Measurements from ENCODE around the gene ZNF205. TPM values are rescaled to one million over a fixed set of nuclear protein-coding genes. Genes with fewer than 3 reads are reported as not detected.

ZNF205 gene
- total RNA-seq = 10 to 100 TPM in 3 of 4 donors, 1 to 10 TPM in 1; 9.7 to 13.9 (median 11.9) TPM

DNA sequence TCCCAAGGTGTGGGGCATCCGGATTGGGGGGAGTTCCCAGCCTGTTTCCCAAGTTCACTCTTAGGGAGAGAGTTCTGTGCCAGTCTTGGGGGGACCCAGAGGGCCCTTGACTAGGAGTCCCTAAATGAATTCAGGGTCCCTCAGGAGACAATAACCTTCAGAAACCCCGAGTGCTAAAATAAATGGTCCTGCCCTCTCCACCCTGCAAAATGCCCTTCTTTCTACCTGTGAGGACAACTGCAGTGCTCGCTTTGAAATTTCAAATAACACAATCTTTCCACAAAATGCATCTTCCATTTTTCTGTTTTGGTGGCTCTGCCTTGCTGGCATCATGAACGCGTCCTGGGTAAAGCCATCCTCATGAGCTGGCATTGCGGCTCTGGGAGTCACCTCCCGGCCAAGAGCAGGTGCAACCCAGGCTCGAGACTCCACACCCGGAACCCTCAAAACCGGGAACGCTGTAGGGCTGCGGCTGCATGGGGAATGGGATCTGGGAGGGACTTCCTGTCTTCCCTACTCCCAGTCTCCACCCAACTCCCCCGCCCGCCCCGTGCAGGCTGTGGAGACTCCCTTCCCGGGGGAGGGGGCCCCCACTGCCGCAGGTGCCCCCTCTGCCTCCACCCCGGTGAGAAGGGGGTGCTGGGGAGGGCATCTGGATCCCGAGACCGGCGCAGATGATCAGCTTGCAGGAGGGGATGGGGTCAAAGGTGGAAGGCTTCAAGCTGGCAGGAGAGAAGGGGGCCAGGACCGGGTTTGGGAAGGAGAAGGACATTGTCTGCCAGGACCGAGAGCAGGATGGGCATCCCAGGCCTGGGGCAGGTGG, at the start of gene ZNF205:
Gene ZNF205 (plus strand): TSS at position 529 of the 823 bp plus-strand sequence. CDS start 845 bp downstream, outside the sequence.
- Histone ChIP-seq H3K36me3 (peaks cover 6 to 33% (median 15%) of the 10 kb centered on the region in 3 donors), H3K27ac (peak within 1 kb of the TSS; percentile 55 to 86 (median 71)), H3K27me3 (no peaks in the 10 kb centered on the region), H3K4me3 (peak within 1 kb of the TSS; percentile 45 to 78 (median 76)), H3K4me1 (peaks cover 13 to 43% (median 21%) of the 10 kb centered on the region in 3 donors), H3K9me3 (no peaks in the 10 kb centered on the region)
- 12 to 23% methylated on average over 6 to 13 of the region's 23 CpGs for WGBS, 2 donors
- no peak for DNase-seq
- intact Hi-C loops (cut with DNase I) = no loop called here
- TF ChIP-seq, protein P1, sequence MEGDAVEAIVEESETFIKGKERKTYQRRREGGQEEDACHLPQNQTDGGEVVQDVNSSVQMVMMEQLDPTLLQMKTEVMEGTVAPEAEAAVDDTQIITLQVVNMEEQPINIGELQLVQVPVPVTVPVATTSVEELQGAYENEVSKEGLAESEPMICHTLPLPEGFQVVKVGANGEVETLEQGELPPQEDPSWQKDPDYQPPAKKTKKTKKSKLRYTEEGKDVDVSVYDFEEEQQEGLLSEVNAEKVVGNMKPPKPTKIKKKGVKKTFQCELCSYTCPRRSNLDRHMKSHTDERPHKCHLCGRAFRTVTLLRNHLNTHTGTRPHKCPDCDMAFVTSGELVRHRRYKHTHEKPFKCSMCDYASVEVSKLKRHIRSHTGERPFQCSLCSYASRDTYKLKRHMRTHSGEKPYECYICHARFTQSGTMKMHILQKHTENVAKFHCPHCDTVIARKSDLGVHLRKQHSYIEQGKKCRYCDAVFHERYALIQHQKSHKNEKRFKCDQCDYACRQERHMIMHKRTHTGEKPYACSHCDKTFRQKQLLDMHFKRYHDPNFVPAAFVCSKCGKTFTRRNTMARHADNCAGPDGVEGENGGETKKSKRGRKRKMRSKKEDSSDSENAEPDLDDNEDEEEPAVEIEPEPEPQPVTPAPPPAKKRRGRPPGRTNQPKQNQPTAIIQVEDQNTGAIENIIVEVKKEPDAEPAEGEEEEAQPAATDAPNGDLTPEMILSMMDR (IDR thresholded peaks at IDR 0.05) = no peak
- no peak for TF ChIP-seq POLR2A (IDR thresholded peaks at IDR 0.05)

DNA sequence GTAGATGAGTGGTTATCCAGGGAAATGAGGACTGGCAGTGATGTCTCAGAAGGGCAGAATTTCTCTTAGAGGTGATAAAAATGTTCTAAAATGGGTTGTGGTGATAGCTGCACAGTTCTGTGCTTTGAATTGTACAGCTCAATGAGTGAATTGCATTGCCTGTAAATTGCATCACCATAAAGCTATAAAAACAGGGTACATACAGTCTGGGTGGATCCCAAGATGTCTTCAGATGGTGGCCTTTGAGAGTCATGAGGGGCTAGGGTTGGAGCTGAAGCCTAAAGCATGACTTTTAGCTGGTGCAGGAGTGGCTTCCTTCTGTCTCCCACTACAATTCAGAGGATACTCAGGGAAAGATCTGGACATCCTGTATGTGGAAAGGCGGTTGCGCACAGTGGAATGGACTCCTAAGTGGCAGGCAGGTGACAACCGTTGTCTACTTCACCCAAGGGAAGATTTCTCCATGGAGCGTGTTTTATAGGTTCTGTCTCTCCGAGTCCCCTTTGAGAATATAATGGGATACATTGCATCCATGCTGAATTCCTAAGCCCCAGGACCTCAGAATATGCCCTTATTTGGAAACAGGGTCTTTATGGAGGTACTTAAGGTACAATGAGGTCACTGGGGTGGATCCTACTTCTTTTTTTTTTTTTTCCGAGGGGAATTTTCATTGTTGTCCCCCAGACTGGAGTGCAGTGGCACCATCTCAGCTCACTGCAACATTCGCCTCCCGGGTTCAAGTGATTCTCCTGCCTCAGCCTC, 48.6 kb upstream of the ZNF205 start:
- H3K27ac ChIP-seq = no peak overlapping the region
- no peaks in the 10 kb centered on the region for H3K36me3 ChIP-seq
- H3K9me3 ChIP-seq = no peaks in the 10 kb centered on the region
- no peak overlapping the region for H3K4me3 ChIP-seq
- H3K27me3 ChIP-seq = no peaks in the 10 kb centered on the region
- 80 to 89% methylated on average over 7 to 8 of the region's 8 CpGs for WGBS, 2 donors
- intact Hi-C loops (cut with DNase I) = no loop called here
- DNase-seq = no peak
- TF ChIP-seq, protein P1 (IDR thresholded peaks at IDR 0.05) = no peak
- no peak for TF ChIP-seq POLR2A (IDR thresholded peaks at IDR 0.05)
- H3K4me1 ChIP-seq = peaks cover 16 to 43% (median 31%) of the 10 kb centered on the region in 3 donors

DNA sequence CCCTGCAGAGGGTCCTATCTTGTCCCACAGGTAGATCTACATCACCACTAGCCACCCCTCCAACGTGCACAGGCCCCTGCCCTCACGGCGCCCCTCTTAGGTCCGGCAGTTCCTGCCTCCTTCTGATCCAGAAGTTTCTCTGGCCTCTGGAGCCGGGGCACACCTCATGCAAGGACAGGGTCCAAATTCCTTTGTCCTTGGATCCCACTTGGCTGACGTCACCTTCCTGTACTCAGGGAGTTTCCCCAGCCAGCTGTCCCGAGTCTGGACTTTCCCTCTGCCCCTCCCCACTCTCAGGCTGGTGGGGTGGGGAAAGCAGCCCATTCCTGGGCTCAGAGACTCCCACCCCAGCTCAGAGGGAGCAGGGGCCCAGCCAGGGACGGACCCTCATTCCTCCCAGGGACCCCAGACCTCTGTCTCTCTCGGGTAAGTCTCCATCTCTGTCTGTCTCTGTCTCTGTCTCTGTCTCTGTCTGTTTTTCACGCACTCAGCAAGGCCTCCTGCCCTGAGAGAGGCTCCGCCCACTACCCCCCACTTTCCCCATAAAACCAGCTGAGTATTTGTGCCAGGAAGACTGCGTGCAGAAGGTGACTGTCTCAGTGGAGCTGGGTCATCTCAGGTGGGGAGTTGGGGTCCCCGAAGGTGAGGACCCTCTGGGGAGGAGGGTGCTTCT, 47.2 kb upstream of the ZNF205 start, which contains the start of gene IL32:
Gene IL32 (plus strand): TSS at position 572 of the 673 bp plus-strand sequence. CDS start 172 bp downstream, outside the sequence.
- Histone ChIP-seq H3K9me3 (no peaks in the 10 kb centered on the region), H3K4me3 (peak within 1 kb of the TSS; percentile 7 to 58 (median 36)), H3K27me3 (no peaks in the 10 kb centered on the region), H3K36me3 (no peaks in the 10 kb centered on the region), H3K27ac (peak within 1 kb of the TSS; percentile 43 to 75 (median 49)), H3K4me1 (peaks cover 10 to 30% (median 24%) of the 10 kb centered on the region in 3 donors)
- intact Hi-C loops (cut with DNase I) = no loop called here
- 41 to 44% methylated on average over 6 to 11 of the region's 13 CpGs for WGBS, 2 donors
- no peak for DNase-seq
- TF ChIP-seq, protein P1 (IDR thresholded peaks at IDR 0.05) = no peak
- peak in 1 of 4 donors; percentile 31 for TF ChIP-seq POLR2A (IDR thresholded peaks at IDR 0.05)

DNA sequence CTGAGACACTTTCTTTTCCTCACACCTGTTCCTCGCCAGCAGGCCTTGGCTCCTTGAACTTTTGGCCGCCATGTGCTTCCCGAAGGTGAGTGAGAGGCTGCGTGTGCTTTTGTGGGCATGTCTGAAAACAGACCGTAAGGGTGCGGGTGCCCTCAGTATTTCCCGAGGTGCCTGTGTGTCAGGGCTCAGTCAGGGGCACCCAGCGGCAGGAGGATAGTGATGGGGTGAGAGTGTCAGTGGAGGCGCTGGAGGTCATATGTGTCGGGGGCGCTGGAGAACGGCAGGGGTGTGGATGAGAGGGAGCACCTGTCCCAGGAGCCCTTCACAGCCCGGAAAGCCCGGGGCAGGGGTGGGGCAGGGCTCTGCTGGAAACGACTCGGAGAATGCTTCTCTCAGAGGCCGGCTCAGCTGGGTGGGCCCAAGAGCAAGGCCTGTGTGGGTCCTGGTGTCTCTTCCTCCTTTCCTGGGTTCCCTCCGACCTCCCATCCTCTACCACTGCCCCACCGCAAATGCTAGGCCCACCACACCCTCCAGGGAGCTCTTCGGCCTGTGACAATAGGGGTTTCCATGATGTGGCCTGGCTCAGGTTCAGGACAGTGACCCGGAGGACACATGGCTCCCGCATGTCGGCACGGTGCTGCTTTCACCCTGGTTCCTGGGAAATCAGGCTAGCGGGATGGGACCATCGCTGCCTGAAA, 46.5 kb upstream of the ZNF205 start:
- H3K27ac ChIP-seq = peak overlapping the region; percentile 43 to 75 (median 49)
- H3K36me3 ChIP-seq = no peaks in the 10 kb centered on the region
- peaks cover 10 to 30% (median 24%) of the 10 kb centered on the region in 3 donors for H3K4me1 ChIP-seq
- DNase-seq = no peak
- no peaks in the 10 kb centered on the region for H3K27me3 ChIP-seq
- TF ChIP-seq POLR2A (IDR thresholded peaks at IDR 0.05) = no peak
- TF ChIP-seq, protein P1 (IDR thresholded peaks at IDR 0.05) = no peak
- intact Hi-C loops (cut with DNase I) = no loop called here
- no peaks in the 10 kb centered on the region for H3K9me3 ChIP-seq
- H3K4me3 ChIP-seq = peak overlapping the region; percentile 7 to 58 (median 36)
- 70 to 77% methylated on average over 11 to 16 of the region's 26 CpGs for WGBS, 2 donors
